HG03442 (cell line): ENCODE results near the gene ACTR3C.
A peak's percentile ranks its signal among the peaks of the same experiment; 100 is the strongest.

Source experiments
- ATAC-seq: cut with Tn5 transposase; IDR thresholded peaks from one replicate; pipeline ENCODE4 v1.9.1; 2021; ENCODE audit warnings: mild to moderate bottlenecking, moderate library complexity; ENCODE audit not compliant: unreplicated experiment

ACTR3C gene

GRCh38 chr7:150359622-150360362, 36.4 kb upstream of the ACTR3C start:
- no peak for ATAC-seq

- ATAC-seq = no peak
These were observed 35.8 kb upstream of the ACTR3C start for GRCh38 chr7:150358988-150359621.

DNA sequence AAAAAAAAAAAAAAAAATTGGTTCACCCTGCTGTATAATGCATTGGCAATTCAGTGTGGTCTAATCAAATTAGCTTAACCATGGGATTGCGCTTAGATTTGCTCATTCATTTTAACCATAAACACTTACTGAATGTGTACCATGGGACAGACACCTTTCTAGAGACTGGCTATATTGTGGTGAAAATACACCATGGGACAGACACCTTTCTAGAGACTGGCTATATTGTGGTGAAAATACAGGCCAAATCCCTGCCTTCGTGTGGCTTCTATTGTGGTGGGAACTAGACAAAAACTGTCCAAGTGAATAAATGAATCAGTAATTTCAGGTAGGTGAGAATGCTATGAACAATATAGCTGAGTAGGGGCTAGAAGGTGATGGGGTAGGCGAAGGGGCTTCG, 35.1 kb upstream of the ACTR3C start:
- no peak for ATAC-seq

DNA sequence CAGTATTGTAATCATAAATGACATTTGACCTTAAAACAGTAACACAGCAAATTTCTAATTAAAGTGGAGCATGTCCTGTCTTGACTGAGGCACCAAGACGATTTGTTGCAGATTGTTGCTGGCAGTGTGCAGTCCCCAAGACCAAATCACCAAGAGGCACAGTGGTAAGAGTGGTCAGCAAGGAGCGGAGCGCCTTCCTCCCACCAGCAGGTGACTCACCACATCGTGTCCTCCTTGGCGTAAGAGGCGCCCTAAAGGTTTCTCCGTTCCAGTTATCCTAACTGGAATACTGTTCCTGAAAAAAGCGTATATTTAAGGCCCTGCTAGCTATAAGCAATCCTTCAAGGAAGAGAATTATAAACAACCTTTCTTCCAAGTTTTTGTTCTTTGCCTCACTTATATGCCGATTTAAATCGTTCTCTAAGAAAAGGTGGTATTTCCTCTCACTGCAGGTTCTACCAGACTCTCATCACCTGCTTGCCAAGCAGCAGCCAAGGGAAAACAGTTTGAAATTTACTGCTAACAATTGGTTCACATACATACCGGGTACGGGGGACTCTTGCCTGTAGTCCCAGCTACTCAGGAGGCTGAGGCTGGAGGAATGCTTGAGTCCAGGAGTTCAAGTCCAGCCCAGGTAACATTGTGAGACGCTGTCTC, 34.6 kb upstream of the ACTR3C start:
- no peak for ATAC-seq

- ATAC-seq = peak; percentile 39
These were observed 33.9 kb upstream of the ACTR3C start for GRCh38 chr7:150357270-150357669.

DNA sequence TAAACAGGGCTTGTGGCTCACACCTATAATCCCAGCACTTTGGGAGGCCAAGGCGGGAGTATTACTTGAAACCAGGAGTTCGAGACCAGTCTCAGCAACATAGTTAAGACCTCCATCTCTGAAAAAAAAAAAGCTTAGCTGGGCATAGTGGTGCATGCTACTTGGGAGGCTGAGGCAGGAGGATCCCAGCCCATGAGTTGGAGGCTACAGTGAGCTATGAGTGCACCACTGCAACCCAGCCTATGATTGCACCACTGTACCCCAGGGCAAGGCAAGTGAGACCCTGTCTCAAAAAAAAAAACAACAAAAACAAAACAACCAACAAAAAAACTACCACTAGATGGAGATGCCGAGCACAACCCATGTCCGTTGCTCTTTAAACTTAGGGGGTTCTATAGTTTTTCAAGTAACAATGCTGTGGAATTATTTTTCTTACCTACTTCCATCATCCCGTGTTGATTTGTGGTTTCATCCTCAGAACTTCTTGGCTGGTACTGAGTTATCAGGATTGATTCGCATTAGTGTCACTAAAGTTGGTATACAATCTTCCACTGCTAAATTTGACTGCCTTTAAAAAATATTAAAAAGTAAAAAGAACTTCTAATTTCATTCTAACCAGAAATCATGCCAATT, 33.0 kb upstream of the ACTR3C start:
- no peak for ATAC-seq

- ATAC-seq = no peak
These were observed 32.3 kb upstream of the ACTR3C start for GRCh38 chr7:150355666-150356059.

DNA sequence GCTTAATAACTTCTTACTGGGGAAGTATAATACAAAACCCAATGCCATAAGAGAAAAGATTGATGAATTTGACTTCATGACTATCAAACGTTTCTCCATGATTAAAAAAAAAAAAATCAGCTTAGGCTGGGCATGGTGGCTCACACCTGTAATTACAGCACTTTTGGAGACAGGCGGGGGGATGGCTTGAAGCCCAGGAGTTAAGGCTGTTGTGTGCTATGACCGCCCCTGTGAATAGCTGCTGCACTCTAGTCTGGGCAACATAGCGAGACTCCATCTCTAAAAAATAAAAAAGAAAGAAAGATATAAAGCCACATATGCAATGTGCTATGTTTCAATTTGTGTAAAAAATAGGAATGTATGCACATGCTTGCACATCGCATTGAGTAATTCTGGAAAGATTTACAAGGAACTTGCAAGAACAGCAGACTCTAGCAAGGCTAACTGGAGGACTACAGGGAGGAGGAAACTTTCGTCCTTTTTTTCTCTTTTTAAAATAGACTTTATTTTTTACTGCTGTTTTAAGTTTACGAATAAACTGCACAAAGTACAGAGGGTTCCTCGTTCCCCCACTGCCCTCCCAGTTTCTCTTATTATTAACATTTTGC, 28.3 kb upstream of the ACTR3C start:
- no peak for ATAC-seq

DNA sequence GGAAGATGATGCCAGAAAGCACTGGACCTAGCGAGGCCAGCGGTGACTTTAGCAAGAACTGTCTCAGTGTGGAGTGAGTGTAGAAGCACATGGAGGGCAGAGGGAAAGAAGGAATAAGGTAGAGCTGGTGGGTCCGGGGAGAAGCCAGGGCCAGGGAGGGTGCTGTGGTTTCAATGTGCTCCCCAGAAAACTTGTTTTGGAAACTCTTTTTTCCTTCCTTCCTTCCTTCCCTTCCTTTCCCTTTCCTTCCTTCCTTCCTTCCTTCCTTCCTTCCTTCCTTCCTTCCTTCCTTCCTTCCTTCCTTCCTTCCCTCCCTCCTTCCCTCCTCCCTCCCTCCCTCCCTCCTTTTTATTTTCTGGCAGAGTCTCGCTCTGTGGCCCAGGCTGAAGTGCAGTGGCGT, 23.6 kb upstream of the ACTR3C start:
- ATAC-seq = no peak

- no peak for ATAC-seq
These were observed 21.7 kb upstream of the ACTR3C start for GRCh38 chr7:150345012-150345411.

DNA sequence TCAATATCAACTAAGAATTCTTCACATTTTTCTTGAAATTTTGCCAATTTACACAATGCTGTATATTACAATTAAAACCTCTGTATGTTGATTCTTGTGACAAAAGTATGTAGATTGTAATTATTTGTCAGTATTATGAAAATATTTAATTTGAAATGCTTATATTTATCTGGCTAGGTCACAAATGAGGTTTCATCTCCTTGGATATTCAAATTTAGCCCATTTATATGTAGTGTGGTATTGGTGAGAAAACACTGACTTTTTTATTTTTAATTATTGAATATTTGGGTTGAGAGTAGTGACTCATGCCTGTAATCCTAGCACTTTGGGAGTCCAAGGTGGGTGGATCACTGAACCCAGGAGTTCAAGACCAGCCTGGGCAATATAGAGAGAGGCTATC, 21.0 kb upstream of the ACTR3C start:
- ATAC-seq = no peak

DNA sequence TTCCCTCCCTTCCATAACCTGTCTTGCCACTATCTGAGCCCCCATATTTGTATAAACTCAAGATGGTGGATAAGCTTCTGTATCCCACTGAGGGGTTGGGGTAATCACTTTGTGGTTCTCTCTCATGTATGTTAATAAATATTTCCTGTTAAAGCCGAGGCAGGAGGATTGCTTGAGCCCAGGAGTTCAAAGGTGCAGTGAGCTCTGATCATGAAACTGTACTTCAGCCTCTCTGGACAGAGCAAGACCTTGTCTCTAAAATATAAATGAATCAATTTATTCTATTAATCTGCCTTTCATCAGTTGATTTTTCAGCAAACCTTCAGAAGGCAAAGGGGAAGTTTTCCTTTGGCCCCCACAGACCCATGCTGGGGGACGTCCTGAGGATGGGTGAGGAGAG, 19.9 kb upstream of the ACTR3C start:
- ATAC-seq = no peak

- no peak for ATAC-seq
These were observed 18.7 kb upstream of the ACTR3C start for GRCh38 chr7:150342121-150342408.

DNA sequence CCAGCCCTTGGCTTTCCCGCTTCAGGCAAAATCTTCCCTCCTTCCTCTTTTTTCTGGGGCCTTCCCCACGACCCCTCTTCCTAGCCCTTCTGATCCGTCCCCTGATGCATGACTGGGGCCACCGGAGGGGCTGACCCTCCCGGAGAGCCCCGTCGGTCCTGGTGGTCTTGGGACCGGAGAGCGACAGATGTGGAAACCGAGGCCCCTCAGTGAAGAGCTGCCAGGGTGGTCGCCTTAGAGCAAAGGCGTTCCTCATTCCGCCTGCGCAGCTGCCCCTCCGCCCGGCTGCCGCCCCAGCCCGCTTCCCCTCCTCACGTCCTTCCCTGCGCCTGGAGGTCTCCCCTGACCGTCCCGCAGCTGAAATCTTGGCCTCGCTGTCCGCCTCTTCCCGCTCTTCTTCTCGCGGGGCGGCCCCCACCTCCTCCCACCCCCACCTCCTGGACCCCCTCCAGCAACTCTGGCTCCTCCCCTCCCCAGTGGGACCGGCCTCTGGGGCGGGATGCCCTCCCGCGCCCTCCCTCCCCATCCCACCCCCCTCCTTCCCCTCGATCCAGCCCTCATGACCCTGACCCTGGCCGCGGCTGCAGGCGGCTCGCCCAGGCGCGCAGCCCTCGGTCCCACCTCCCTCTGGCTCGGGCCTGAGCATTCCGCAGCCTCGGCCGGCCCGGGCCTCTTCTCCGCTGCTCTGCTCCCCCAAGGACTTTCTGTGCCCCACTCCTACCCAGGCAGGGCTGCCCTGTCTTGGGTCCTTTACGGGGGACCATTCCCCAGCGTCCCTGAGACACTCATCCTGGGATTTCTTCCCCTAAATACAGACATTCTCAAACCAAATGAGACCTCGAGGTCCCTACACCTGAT, 18.1 kb upstream of the ACTR3C start, which contains the start of gene RARRES2:
Gene RARRES2 (minus strand): TSS at position 367 of the 858 bp plus-strand sequence. CDS start 1,020 bp downstream, outside the sequence.
- ATAC-seq = no peak

DNA sequence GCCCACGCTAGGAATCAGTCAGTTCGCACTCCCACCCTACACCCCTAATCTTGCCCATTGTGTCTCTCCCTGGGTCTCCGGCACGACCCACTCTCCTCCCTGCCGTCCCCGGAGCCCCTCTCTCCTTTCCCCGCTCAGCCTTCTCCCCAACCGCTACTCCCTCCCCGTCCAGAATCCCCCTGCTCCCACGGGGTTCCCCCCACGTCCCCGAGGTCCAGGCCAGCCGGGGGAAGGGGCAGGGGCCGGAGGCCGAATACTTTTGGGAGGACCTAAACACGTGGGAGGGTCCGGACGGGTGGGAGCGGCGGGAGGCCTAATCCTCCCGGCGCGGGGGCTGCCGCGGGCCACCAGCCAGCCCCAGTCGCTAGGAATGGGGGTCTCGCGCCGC, 17.5 kb upstream of the ACTR3C start:
- no peak for ATAC-seq

DNA sequence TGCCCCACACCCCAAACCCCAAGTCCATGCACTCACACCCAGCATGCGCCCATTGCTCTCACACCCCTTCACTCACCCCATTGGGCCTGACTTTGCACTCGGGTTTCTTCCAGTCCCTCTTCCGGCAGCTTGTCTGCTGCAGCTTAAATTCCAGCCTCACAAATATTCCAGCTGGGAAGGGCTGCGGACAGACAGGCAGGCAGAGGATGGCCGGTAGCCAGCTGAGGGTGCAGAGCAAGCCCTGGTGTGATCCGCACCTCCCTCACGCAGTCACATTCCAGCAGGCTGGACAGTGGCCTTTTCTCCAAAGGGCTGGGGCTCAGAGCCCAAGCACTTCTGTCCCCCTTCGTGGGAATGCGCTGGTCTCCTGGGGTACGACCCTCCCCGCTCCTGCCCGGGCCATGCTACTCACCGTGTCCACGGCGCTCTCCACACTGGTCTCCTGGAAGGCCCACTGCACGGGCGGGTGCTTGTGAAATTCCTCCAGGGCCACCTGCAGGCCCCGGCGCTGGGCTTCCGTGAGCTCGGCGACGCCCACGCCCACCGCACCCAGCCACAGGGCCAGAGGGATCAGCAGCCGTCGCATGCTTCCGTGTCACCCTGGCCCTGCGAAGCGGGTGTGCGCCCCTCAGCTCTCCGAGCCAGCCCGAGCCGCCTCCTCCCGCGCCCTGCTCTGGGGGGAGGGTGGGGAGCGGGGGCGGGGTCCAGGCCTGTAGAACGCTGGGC, 16.8 kb upstream of the ACTR3C start:
- ATAC-seq = no peak

- ATAC-seq = no peak
These were observed 16.1 kb upstream of the ACTR3C start for GRCh38 chr7:150339409-150339809.

GRCh38 chr7:150338166-150338829, 15.0 kb upstream of the ACTR3C start:
- no peak for ATAC-seq

DNA sequence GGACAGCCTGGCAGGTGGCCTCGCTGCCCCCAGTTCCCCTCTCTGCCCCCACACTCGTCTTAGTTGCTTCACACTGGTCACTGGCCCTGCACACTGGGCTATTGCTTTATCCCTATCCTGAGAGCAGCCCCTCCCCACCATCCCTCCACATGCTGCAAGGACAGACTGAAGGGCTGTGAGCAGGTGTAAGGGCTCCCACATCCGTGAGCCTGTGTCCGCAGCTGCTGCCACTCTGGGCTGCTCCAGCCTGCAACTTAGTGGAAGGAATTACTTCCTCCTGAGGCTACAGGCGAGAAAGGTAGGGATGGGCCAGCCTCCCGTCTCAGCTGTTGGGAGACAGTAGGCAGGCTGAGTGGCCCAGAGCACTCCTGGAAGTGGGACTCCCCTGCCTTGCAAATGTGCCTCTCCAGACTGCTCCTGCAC, 14.3 kb upstream of the ACTR3C start:
- no peak for ATAC-seq
